OCI-LY1 (cell line): Measurements from ENCODE around the gene DIABLO.

Experiments used
- CTCF ChIP-seq: fragments of 200-600 bp; sonication (generic), shearing (Covaris generic); IDR thresholded peaks from 2 replicates; pipeline ENCODE4 v1.5.1; 2017; ENCODE audit warnings: mild to moderate bottlenecking, antibody characterized with exemption, low read length, moderate library complexity, mixed read lengths
- EZH2 ChIP-seq: fragments of 200-600 bp; sonication (generic), shearing (Covaris generic); IDR thresholded peaks from 2 replicates; pipeline ENCODE4 v1.8.0; 2017; ENCODE audit warnings: borderline replicate concordance, mixed run types, mild to moderate bottlenecking, antibody characterized with exemption, low read length, moderate library complexity, mixed read lengths

GRCh38 chr12:122197612-122197966 lies 28.3 kb downstream of the DIABLO start:
- TF ChIP-seq CTCF (no peak), EZH2 (no peak)
